ENCODE results near the gene CENPK. TPM values are rescaled to one million over a fixed set of nuclear protein-coding genes. Genes with fewer than 3 reads are reported as not detected.
A peak's percentile ranks its signal among the peaks of the same experiment; 100 is the strongest.
"Not testable (repeated sequence)": the region's sequence is repeated elsewhere in the genome, so short reads cannot be mapped to it uniquely, and the experiment has no call there.

The CENPK gene
- total and polyA plus RNA-seq, 9 of the 15 experiments (the other 6 are each of a cell fraction or from before 2014, with no cell fraction given): 30.8 to 134 (median 69.0) TPM

DNA sequence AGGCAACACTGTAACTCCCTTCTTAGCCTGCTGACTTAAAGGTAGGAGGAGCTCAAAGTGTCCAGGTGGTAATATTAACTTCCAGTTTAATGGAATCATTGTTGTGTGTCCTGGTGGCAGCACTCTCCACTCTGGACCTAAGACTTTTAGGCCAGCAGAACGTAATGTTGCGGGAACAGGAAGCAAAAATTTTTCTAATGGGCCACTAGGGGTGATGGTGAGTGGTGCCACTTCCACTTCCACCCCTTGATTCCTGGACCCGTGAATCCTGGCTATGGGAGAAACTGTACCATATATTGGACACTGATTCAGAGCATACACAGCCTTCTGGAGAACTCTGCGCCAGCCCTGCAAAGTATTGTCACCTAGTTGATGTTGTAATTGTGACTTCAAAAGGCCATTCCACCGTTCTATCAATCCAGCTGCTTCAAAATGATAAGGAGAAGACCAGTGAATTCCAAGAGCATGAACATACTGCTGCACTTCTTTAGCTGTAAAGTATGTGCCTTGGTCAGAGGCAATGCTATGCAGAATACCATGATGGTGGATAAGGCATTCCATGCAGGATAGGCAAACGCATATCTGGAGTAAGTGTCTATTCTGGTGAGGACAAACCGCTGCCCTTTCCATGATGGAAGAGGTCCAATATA lies 74.8 kb downstream of the CENPK start:
- in situ Hi-C loops (cut with MboI): loop anchor here (10.0 to 25.0 kb wide), 3 partner anchors 526 to 851 kb away; no protein-coding TSS in a partner anchor

GRCh38 chr5:65486803-65487202 lies 76.2 kb downstream of the CENPK start:
- WGBS (ENCODE audit: insufficient coverage, low coverage, missing lambda C conversion rate): 82% methylated on average over 2 of the region's 2 CpGs
- CTCF ChIA-PET (ENCODE audit: low intra/inter-chr PET ratio); H3K36me3 ChIP-seq (ENCODE audit: control insufficient read depth, insufficient read depth, low read length); FAIRE-seq; H3K9me3 ChIP-seq (replicated peaks; ENCODE audit: control insufficient read depth, insufficient read depth, low read depth, low read length); BruUV-seq (replicated peaks); H3K27ac ChIP-seq (ENCODE audit: extremely low read depth, low read depth, low read length); H3K27me3 ChIP-seq (ENCODE audit: control insufficient read depth in 2 of 2, insufficient read depth in 2 of 2, low read length in 2 of 2); intact Hi-C loops (cut with micrococcal nuclease); H3K9ac ChIP-seq (ENCODE audit: insufficient read depth in 1 of 2, low read depth in 2 of 2, low read length in 2 of 2); H3K4me3 ChIP-seq; H3K9me1 ChIP-seq (ENCODE audit: control insufficient read depth, insufficient read depth, low read length); H4K20me1 ChIP-seq (replicated peaks; ENCODE audit: control insufficient read depth, insufficient read depth, low read length); DNase-seq (ENCODE audit: extremely low read depth in 1 of 4, low spot score in 3 of 4); H3K79me2 ChIP-seq (ENCODE audit: control insufficient read depth, insufficient read depth, low read length); H2AFZ ChIP-seq (ENCODE audit: low read depth, low read length); H3K4me2 ChIP-seq (ENCODE audit: insufficient read depth, low read length); ATAC-seq: not testable (repeated sequence)
- in situ Hi-C loops (cut with MboI): loop anchor here (10.0 to 25.0 kb wide), 3 partner anchors 525 to 850 kb away; no protein-coding TSS in a partner anchor
- H3K4me1 ChIP-seq (replicated peaks in 1 of 2; ENCODE audit: control insufficient read depth in 2 of 2, insufficient read depth in 2 of 2, low read length in 2 of 2): peaks cover 4 to 18% of the 10 kb centered on the region in 2 experiments; a peak in 2 of 5 replicates
- POLR2A ChIA-PET: interaction anchor here (1.0 kb wide), 1 partner anchor 76 kb away, joined by 3 read pairs; the partner anchor contains the start of genes CENPK and PPWD1

More for the DNA sequence above, 74.8 kb downstream of the CENPK start:
- H3K27me3 ChIP-seq (ENCODE audit: control insufficient read depth in 2 of 2, insufficient read depth in 2 of 2, low read length in 2 of 2); H3K79me2 ChIP-seq (ENCODE audit: control insufficient read depth, insufficient read depth, low read length); BruUV-seq (replicated peaks); intact Hi-C loops (cut with micrococcal nuclease); H3K9ac ChIP-seq (ENCODE audit: insufficient read depth in 1 of 2, low read depth in 2 of 2, low read length in 2 of 2); H4K20me1 ChIP-seq (replicated peaks; ENCODE audit: control insufficient read depth, insufficient read depth, low read length); H3K9me3 ChIP-seq (replicated peaks; ENCODE audit: control insufficient read depth, insufficient read depth, low read depth, low read length); H3K27ac ChIP-seq (ENCODE audit: extremely low read depth, low read depth, low read length); POLR2A ChIA-PET; CTCF ChIA-PET (ENCODE audit: low intra/inter-chr PET ratio); H3K9me1 ChIP-seq (ENCODE audit: control insufficient read depth, insufficient read depth, low read length); H3K4me3 ChIP-seq; H3K36me3 ChIP-seq (ENCODE audit: control insufficient read depth, insufficient read depth, low read length); TF ChIP-seq ATF1 (CRISPR knock-in tag; IDR thresholded peaks at IDR 0.05); TEAD4 (CRISPR knock-in tag; IDR thresholded peaks at IDR 0.05; ENCODE audit: borderline replicate concordance): not testable (repeated sequence)
- H2AFZ ChIP-seq (ENCODE audit: low read depth, low read length): peak overlapping the region; percentile 7
- peak in 1 of 4 experiments; percentile 47 for DNase-seq (ENCODE audit: extremely low read depth in 1 of 4, low spot score in 3 of 4)
- TF ChIP-seq TCF3 (CRISPR knock-in tag; IDR thresholded peaks at IDR 0.05) (peak; percentile 80), ARID1B (IDR thresholded peaks at IDR 0.05) (peak; percentile 82), ELF1 (tag; IDR thresholded peaks at IDR 0.05) (0 out of 2 replicates have a peak, but pooled peaks have one; percentile 31), MTA3 (IDR thresholded peaks at IDR 0.05; ENCODE audit: borderline replicate concordance) (0 out of 2 replicates have a peak, but pooled peaks have one; percentile 39), STAT5A (IDR thresholded peaks at IDR 0.05; ENCODE audit: borderline replicate concordance, low read length) (0 out of 2 replicates have a peak, but pooled peaks have one; percentile 16), ATF1 (tag; IDR thresholded peaks at IDR 0.05) (0 out of 2 replicates have a peak, but pooled peaks have one; percentile 11), DPF2 (IDR thresholded peaks at IDR 0.05) (peak; percentile 68; the same call in 1 of the 2 replicates), NCOR1 (IDR thresholded peaks at IDR 0.05) (0 out of 2 replicates have a peak, but pooled peaks have one; percentile 18), SMARCA4 (IDR thresholded peaks at IDR 0.05) (peak; percentile 47; the same call in 1 of the 2 replicates), TEAD4 (IDR thresholded peaks at IDR 0.05; ENCODE audit: low read length) (peak; percentile 64), MTA2 (IDR thresholded peaks at IDR 0.05; ENCODE audit: low read depth) (0 out of 2 replicates have a peak, but pooled peaks have one; percentile 29), CBFA2T2 (conservative IDR thresholded peaks at IDR 0.05) (peak; percentile 34; the same call in 1 of the 2 replicates), CBFA2T3 (IDR thresholded peaks at IDR 0.05) (peak; percentile 70), TAL1 (IDR thresholded peaks at IDR 0.05) (peak; percentile 59), TEAD1 (CRISPR knock-in tag; IDR thresholded peaks at IDR 0.05) (0 out of 4 replicates have a peak, but pooled peaks of 1 of the 2 experiments have one; percentile 40), ETV1 (tag; conservative IDR thresholded peaks at IDR 0.05; ENCODE audit: low read depth) (0 out of 2 replicates have a peak, but pooled peaks have one; percentile 36)
- TF ChIP-seq, protein P1, sequence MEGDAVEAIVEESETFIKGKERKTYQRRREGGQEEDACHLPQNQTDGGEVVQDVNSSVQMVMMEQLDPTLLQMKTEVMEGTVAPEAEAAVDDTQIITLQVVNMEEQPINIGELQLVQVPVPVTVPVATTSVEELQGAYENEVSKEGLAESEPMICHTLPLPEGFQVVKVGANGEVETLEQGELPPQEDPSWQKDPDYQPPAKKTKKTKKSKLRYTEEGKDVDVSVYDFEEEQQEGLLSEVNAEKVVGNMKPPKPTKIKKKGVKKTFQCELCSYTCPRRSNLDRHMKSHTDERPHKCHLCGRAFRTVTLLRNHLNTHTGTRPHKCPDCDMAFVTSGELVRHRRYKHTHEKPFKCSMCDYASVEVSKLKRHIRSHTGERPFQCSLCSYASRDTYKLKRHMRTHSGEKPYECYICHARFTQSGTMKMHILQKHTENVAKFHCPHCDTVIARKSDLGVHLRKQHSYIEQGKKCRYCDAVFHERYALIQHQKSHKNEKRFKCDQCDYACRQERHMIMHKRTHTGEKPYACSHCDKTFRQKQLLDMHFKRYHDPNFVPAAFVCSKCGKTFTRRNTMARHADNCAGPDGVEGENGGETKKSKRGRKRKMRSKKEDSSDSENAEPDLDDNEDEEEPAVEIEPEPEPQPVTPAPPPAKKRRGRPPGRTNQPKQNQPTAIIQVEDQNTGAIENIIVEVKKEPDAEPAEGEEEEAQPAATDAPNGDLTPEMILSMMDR (IDR thresholded peaks at IDR 0.05 in 2 of 3, conservative IDR thresholded peaks at IDR 0.05 in 1 of 3; ENCODE audit: insufficient read depth in 2 of 3, low read depth in 1 of 3, low read length in 3 of 3): peak in 2 of 3 experiments; percentile 33 to 49; a peak in 3 of 6 replicates
- H3K4me2 ChIP-seq (ENCODE audit: insufficient read depth, low read length): peak overlapping the region; percentile 24
- ATAC-seq: peak; percentile 70
- FAIRE-seq: peak; percentile 70
- H3K4me1 ChIP-seq (replicated peaks in 1 of 2; ENCODE audit: control insufficient read depth in 2 of 2, insufficient read depth in 2 of 2, low read length in 2 of 2): peaks cover 4 to 18% of the 10 kb centered on the region in 2 experiments; a peak in 2 of 5 replicates
- WGBS (ENCODE audit: insufficient coverage, low coverage, missing lambda C conversion rate): 28% methylated on average over 7 of the region's 7 CpGs

All from K562 (cell line).